Measurements from ENCODE around the gene ADGRL2.

Gene ADGRL2

DNA sequence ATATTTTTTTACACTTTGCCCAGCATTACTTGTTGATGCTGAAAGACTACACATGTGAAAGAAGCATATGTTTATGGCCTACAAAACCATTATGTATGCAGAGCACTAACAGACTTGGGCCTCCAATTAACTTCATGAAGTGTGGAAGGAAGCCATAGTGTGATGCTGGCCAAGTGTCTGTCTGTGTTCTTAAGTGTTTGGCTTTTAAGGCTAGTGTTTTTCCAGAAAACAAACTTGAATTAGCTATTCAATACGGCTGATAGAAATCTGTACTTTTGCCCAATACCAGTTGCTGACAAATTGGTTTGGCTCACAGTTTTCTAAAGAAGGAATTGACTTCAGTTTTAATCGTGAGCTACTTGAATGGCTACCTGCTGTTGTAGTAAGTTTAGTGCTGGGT is 136.1 kb downstream of the ADGRL2 start:
- Histone ChIP-seq H3K36me3 (ENCODE audit: control insufficient read depth, insufficient read depth, low read length) (no peaks in the 10 kb centered on the region), H3K9me3 (ENCODE audit: control insufficient read depth, insufficient read depth, low read length) (no peaks in the 10 kb centered on the region), H3K27me3 (ENCODE audit: control insufficient read depth, insufficient read depth, low read length) (no peaks in the 10 kb centered on the region), H3K27ac (ENCODE audit: low read length) (no peak overlapping the region), H3K4me1 (ENCODE audit: control insufficient read depth, insufficient read depth, low read length) (no peaks in the 10 kb centered on the region), H3K4me3 (ENCODE audit: low read length) (no peak overlapping the region)
- no peak for DNase-seq (ENCODE audit: low read depth, low spot score)
- no CpG with 5 or more reads among the region's 2 CpGs for WGBS (ENCODE audit: insufficient coverage, insufficient read length)

DNA sequence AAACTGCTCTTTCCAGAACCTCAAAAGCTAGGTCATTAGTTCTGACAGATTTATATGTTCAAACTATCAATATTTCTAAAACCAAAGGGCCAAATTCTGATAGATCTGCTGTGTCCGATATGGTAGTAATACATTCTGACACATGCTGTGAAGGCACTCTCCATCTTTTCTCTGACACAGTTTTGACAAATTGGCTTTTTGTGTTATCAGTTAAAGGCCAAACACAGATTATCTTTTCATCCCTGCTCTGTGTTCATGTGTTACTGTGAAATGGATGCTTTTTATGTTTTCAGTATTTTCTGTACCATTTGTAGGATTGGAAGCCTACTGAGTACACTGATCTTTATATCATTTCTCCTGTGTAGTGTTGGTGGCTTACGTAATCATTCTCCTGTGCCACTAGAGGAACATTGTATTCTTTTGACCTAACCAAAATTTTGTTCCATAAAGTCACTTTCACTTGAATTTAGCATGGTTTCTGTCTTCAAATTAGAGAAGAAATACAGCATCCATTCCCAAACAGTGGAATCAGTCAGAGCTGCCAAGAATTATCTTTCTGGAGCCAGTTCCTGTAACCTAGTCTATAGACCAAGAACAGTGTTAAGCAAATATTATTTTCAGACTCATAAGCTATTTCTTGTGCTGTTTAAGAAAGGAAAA is 137.2 kb downstream of the ADGRL2 start:
- DNase-seq (ENCODE audit: low read depth, low spot score), result no peak
- no peak overlapping the region for H3K4me3 ChIP-seq (ENCODE audit: low read length)
- no peaks in the 10 kb centered on the region for H3K4me1 ChIP-seq (ENCODE audit: control insufficient read depth, insufficient read depth, low read length)
- H3K9me3 ChIP-seq (ENCODE audit: control insufficient read depth, insufficient read depth, low read length), result no peaks in the 10 kb centered on the region
- no CpG with 5 or more reads among the region's 2 CpGs for WGBS (ENCODE audit: insufficient coverage, insufficient read length)
- H3K27me3 ChIP-seq (ENCODE audit: control insufficient read depth, insufficient read depth, low read length), result no peaks in the 10 kb centered on the region
- no peak overlapping the region for H3K27ac ChIP-seq (ENCODE audit: low read length)
- no peaks in the 10 kb centered on the region for H3K36me3 ChIP-seq (ENCODE audit: control insufficient read depth, insufficient read depth, low read length)

DNA sequence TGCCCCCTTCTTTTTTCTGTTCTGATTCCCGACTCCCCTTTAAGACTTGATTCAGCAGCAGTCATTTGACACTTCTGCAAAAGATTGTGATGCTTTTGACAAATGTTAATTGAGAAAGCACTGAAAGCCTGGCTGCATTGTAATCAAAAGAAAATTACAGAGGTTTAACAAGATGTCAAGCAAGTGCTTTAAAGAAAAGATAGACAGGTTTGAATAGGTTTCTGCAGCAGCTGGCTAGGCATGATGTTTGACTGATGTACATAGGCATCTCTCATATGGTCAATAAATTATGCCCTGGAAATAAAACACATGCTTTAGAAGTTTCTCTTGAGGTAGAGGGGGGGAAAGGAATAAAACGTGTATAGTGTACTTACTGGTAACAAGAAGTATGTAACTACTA is 147.8 kb downstream of the ADGRL2 start:
- no peaks in the 10 kb centered on the region for H3K9me3 ChIP-seq (ENCODE audit: control insufficient read depth, insufficient read depth, low read length)
- no peak overlapping the region for H3K4me3 ChIP-seq (ENCODE audit: low read length)
- no peak overlapping the region for H3K27ac ChIP-seq (ENCODE audit: low read length)
- H3K4me1 ChIP-seq (ENCODE audit: control insufficient read depth, insufficient read depth, low read length), result no peaks in the 10 kb centered on the region
- whole genome bisulfite sequencing (ENCODE audit: insufficient coverage, insufficient read length), result no CpG with 5 or more reads among the region's 2 CpGs
- no peaks in the 10 kb centered on the region for H3K27me3 ChIP-seq (ENCODE audit: control insufficient read depth, insufficient read depth, low read length)
- H3K36me3 ChIP-seq (ENCODE audit: control insufficient read depth, insufficient read depth, low read length), result peaks cover 4% of the 10 kb centered on the region; the same call in 1 of the 2 replicates
- no peak for DNase-seq (ENCODE audit: low read depth, low spot score)

DNA sequence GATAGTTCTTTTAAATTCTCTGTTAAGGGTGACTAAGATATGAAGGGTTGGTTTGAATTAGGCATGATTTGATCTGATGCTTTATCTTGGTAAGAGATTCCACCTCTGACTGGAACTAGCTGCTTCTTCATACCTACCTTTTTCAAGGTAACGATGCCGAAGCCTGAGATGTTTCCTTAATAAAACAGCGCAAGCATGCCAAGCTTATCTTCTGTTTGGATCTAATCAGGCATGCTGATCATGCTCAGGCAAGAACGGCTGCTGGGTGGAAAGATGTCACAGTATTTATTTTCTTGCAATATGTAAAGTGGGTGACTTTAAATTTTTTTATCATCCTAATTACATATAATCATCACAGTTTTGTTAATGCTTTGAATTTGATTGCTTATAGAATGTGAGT is 148.7 kb downstream of the ADGRL2 start:
- DNase-seq (ENCODE audit: low read depth, low spot score), result no peak
- H3K36me3 ChIP-seq (ENCODE audit: control insufficient read depth, insufficient read depth, low read length), result peaks cover 4% of the 10 kb centered on the region; the same call in 1 of the 2 replicates
- no peaks in the 10 kb centered on the region for H3K4me1 ChIP-seq (ENCODE audit: control insufficient read depth, insufficient read depth, low read length)
- no peak overlapping the region for H3K27ac ChIP-seq (ENCODE audit: low read length)
- no CpG with 5 or more reads among the region's 4 CpGs for WGBS (ENCODE audit: insufficient coverage, insufficient read length)
- H3K27me3 ChIP-seq (ENCODE audit: control insufficient read depth, insufficient read depth, low read length), result no peaks in the 10 kb centered on the region
- H3K9me3 ChIP-seq (ENCODE audit: control insufficient read depth, insufficient read depth, low read length), result no peaks in the 10 kb centered on the region
- no peak overlapping the region for H3K4me3 ChIP-seq (ENCODE audit: low read length)

DNA sequence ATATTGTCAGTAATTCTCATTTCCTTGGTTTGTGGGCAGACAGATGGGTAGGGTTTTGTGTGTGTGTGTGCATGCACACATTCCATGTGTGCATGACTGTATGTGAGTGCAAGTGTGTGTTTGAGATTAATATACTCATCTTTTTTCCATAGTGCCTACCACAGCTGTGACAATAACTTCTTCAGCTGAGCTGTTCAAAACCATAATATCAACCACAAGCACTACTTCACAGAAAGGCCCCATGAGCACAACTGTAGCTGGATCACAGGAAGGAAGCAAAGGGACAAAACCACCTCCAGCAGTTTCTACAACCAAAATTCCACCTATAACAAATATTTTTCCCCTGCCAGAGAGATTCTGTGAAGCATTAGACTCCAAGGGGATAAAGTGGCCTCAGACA is 149.3 kb downstream of the ADGRL2 start:
- Histone ChIP-seq H3K27me3 (ENCODE audit: control insufficient read depth, insufficient read depth, low read length) (no peaks in the 10 kb centered on the region), H3K9me3 (ENCODE audit: control insufficient read depth, insufficient read depth, low read length) (no peaks in the 10 kb centered on the region), H3K4me1 (ENCODE audit: control insufficient read depth, insufficient read depth, low read length) (no peaks in the 10 kb centered on the region), H3K36me3 (ENCODE audit: control insufficient read depth, insufficient read depth, low read length) (peaks cover 4% of the 10 kb centered on the region; the same call in 1 of the 2 replicates), H3K27ac (ENCODE audit: low read length) (no peak overlapping the region), H3K4me3 (ENCODE audit: low read length) (no peak overlapping the region)
- no peak for DNase-seq (ENCODE audit: low read depth, low spot score)

- Histone ChIP-seq H3K36me3 (ENCODE audit: control insufficient read depth, insufficient read depth, low read length) (peaks cover 4% of the 10 kb centered on the region; the same call in 1 of the 2 replicates), H3K4me3 (ENCODE audit: low read length) (no peak overlapping the region), H3K27me3 (ENCODE audit: control insufficient read depth, insufficient read depth, low read length) (no peaks in the 10 kb centered on the region), H3K9me3 (ENCODE audit: control insufficient read depth, insufficient read depth, low read length) (no peaks in the 10 kb centered on the region), H3K4me1 (ENCODE audit: control insufficient read depth, insufficient read depth, low read length) (no peaks in the 10 kb centered on the region), H3K27ac (ENCODE audit: low read length) (no peak overlapping the region)
- WGBS (ENCODE audit: insufficient coverage, insufficient read length), result no CpG with 5 or more reads among the region's 3 CpGs
- no peak for DNase-seq (ENCODE audit: low read depth, low spot score)
Observed at GRCh38 chr1:81950591-81951244, 150.0 kb downstream of the ADGRL2 start.

DNA sequence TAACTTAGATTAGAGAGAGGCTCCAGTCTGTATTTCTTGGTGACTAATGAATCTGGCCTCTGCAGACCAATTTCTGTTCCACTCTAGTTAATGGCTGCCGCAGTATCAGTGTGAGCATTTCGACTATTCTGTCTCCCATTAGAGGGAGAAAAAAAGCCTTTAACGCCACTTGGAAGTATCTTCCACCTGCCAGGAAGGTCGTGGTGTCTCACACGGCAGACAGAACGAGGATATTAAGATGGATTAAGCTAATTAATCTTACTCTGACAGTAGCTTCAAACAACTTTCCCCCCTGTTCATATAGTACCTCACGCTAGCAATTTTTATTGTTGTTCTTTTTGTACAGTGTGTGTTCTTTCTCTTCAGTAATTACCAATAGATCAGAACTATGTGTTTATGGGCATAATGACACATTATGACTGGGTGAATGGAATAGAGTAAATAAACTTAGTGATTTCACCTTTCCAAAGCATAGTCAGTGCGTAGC is 153.8 kb downstream of the ADGRL2 start:
- no peak for DNase-seq (ENCODE audit: low read depth, low spot score)
- Histone ChIP-seq H3K9me3 (ENCODE audit: control insufficient read depth, insufficient read depth, low read length) (no peaks in the 10 kb centered on the region), H3K4me1 (ENCODE audit: control insufficient read depth, insufficient read depth, low read length) (no peaks in the 10 kb centered on the region), H3K27ac (ENCODE audit: low read length) (no peak overlapping the region), H3K4me3 (ENCODE audit: low read length) (no peak overlapping the region), H3K27me3 (ENCODE audit: control insufficient read depth, insufficient read depth, low read length) (no peaks in the 10 kb centered on the region), H3K36me3 (ENCODE audit: control insufficient read depth, insufficient read depth, low read length) (peaks cover 4% of the 10 kb centered on the region; the same call in 1 of the 2 replicates)
- no CpG with 5 or more reads among the region's 8 CpGs for WGBS (ENCODE audit: insufficient coverage, insufficient read length)

DNA sequence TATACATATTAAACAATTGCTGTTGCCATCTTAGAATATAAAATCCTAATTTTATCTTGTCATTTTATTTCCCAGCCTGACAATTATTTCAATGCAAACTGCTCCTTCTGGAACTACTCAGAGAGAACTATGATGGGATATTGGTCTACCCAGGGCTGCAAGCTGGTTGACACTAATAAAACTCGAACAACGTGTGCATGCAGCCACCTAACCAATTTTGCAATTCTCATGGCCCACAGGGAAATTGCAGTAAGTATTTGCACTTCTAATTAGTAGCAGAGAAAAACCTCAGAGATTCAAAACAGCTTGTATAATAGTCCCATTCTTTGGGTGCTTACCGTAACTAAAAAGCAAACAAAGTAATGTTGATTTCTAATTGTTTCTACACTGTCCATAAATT is 167.2 kb downstream of the ADGRL2 start:
- no peaks in the 10 kb centered on the region for H3K4me1 ChIP-seq (ENCODE audit: control insufficient read depth, insufficient read depth, low read length)
- DNase-seq (ENCODE audit: low read depth, low spot score), result no peak
- H3K36me3 ChIP-seq (ENCODE audit: control insufficient read depth, insufficient read depth, low read length), result peaks cover 3% of the 10 kb centered on the region; the same call in 1 of the 2 replicates

DNA sequence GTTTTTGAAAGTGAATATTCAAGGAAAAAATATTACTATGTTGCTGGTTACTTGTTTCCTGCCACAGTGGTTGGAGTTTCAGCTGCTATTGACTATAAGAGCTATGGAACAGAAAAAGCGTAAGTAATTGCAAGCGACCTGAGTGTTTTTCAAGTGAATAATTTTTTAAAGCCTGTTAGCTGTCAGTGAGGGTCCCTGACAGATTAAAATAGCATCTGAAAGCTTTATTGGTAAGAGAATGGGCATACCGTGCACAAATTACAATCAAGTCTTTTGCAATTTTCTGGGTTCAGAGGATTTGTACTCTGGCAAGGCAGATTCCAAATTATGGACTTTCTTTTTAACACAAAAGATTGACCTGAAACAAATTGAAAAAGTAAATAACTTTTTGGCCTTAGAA is 169.7 kb downstream of the ADGRL2 start:
- no CpG with 5 or more reads among the region's 3 CpGs for WGBS (ENCODE audit: insufficient coverage, insufficient read length)
- no peak overlapping the region for H3K4me3 ChIP-seq (ENCODE audit: low read length)
- H3K9me3 ChIP-seq (ENCODE audit: control insufficient read depth, insufficient read depth, low read length), result no peaks in the 10 kb centered on the region
- H3K27ac ChIP-seq (ENCODE audit: low read length), result no peak overlapping the region
- DNase-seq (ENCODE audit: low read depth, low spot score), result no peak
- no peaks in the 10 kb centered on the region for H3K27me3 ChIP-seq (ENCODE audit: control insufficient read depth, insufficient read depth, low read length)
- peaks cover 3% of the 10 kb centered on the region; the same call in 1 of the 2 replicates for H3K36me3 ChIP-seq (ENCODE audit: control insufficient read depth, insufficient read depth, low read length)
- H3K4me1 ChIP-seq (ENCODE audit: control insufficient read depth, insufficient read depth, low read length), result no peaks in the 10 kb centered on the region; the same call in 1 of the 2 replicates

More for the DNA sequence above, 167.2 kb downstream of the ADGRL2 start:
- no peaks in the 10 kb centered on the region for H3K27me3 ChIP-seq (ENCODE audit: control insufficient read depth, insufficient read depth, low read length)
- H3K9me3 ChIP-seq (ENCODE audit: control insufficient read depth, insufficient read depth, low read length), result no peaks in the 10 kb centered on the region
- H3K4me3 ChIP-seq (ENCODE audit: low read length), result no peak overlapping the region
- H3K27ac ChIP-seq (ENCODE audit: low read length), result no peak overlapping the region
- no CpG with 5 or more reads among the region's 3 CpGs for WGBS (ENCODE audit: insufficient coverage, insufficient read length)

DNA sequence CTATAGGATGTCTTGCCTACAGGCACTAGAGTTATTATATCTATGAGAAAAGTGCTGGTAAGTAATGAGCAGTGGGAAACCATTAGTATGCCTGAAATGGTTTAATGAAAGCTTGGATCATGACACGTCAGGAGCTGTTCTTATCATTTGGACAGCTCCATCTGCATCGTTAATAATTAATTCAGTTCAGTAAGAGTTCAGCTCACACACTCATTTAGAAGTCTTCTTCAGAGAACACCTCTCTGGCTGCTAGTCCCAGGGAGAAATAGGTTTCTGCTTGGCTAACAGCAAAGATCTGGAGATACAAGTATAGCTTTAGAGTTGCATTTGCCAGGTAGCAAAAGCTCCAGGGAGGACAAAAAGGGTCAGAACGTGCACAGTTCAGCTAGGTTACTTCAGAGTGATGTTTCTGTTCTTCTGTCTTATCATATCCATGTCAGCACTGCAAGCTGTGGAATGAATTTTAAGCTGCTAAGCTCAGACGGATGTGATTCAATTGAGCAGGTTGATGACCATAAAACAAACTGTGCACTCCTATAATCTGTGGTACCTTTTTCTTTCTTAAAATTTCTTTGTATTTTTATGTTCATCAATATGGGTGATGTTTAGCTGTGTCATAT is 173.6 kb downstream of the ADGRL2 start:
- Histone ChIP-seq H3K27ac (ENCODE audit: low read length) (no peak overlapping the region), H3K27me3 (ENCODE audit: control insufficient read depth, insufficient read depth, low read length) (no peaks in the 10 kb centered on the region), H3K9me3 (ENCODE audit: control insufficient read depth, insufficient read depth, low read length) (no peaks in the 10 kb centered on the region), H3K36me3 (ENCODE audit: control insufficient read depth, insufficient read depth, low read length) (no peaks in the 10 kb centered on the region; the same call in 1 of the 2 replicates), H3K4me1 (ENCODE audit: control insufficient read depth, insufficient read depth, low read length) (peaks cover 1% of the 10 kb centered on the region; the same call in 1 of the 2 replicates), H3K4me3 (ENCODE audit: low read length) (no peak overlapping the region)
- DNase-seq (ENCODE audit: low read depth, low spot score), result no peak
- no CpG with 5 or more reads among the region's 4 CpGs for WGBS (ENCODE audit: insufficient coverage, insufficient read length)
